Astrocyte (in vitro differentiated cells and primary cell): ENCODE results near the gene TULP4. TPM values are rescaled to one million over a fixed set of nuclear protein-coding genes. Genes with fewer than 3 reads are reported as not detected.

Experiments used
- DNase-seq: peaks from one replicate; pipeline ENCODE4 v3.0.0-alpha.2; 2010; ENCODE audit warnings: low read depth
- FAIRE-seq: peaks from 2 replicates; lab custom pipeline; 2011; peaks lifted over from hg19 to GRCh38; lab: Jason Lieb, UNC
- H2AFZ ChIP-seq: 2 replicates; pipeline ENCODE4 v1.6.0; 2012; ENCODE audit warnings: low read depth, low read length, inconsistent platforms
- H3K27ac ChIP-seq: 2 replicates; pipeline ENCODE4 v1.5.1; 2011; ENCODE audit warnings: low read depth, low read length, inconsistent platforms
- H3K27me3 ChIP-seq: 2 replicates; pipeline ENCODE4 v1.6.0; 2011; ENCODE audit warnings: low read length, inconsistent platforms; ENCODE audit not compliant: insufficient read depth
- H3K36me3 ChIP-seq: 2 replicates; pipeline ENCODE4 v1.5.1; 2011; ENCODE audit warnings: low read length, inconsistent platforms; ENCODE audit not compliant: insufficient read depth
- H3K4me1 ChIP-seq: 2 replicates; pipeline ENCODE4 v1.5.1; 2011; ENCODE audit warnings: low read length, inconsistent platforms; ENCODE audit not compliant: insufficient read depth
- H3K4me2 ChIP-seq: 2 replicates; pipeline ENCODE4 v1.6.0; 2012; ENCODE audit warnings: low read length, inconsistent platforms
- H3K4me3 ChIP-seq: 2 replicates; pipeline ENCODE4 v1.5.1; 2011; ENCODE audit warnings: low read depth, mild to moderate bottlenecking, low read length, inconsistent platforms; ENCODE audit not compliant: insufficient read depth
- H3K79me2 ChIP-seq: 2 replicates; pipeline ENCODE4 v1.6.0; 2012; ENCODE audit warnings: mild to moderate bottlenecking, low read length, inconsistent platforms; ENCODE audit not compliant: insufficient read depth
- H3K9ac ChIP-seq: 2 replicates; pipeline ENCODE4 v1.6.0; 2012; ENCODE audit warnings: mild to moderate bottlenecking, low read length, inconsistent platforms
- H3K9me3 ChIP-seq: 2 replicates; pipeline ENCODE4 v1.5.1; 2012; ENCODE audit warnings: low read depth, mild to moderate bottlenecking, low read length, inconsistent platforms; ENCODE audit not compliant: insufficient read depth
- H4K20me1 ChIP-seq: 2 replicates; pipeline ENCODE4 v1.6.0; 2012; ENCODE audit warnings: low read length, inconsistent platforms; ENCODE audit not compliant: insufficient read depth
- H3K27ac Mint-ChIP-seq: one replicate; pipeline ENCODE4 v1.8.0; 2021; ENCODE audit warnings: mild to moderate bottlenecking, mixed read lengths; ENCODE audit not compliant: unreplicated experiment
- H3K27me3 Mint-ChIP-seq: one replicate; pipeline ENCODE4 v1.8.0; 2021; ENCODE audit warnings: low read depth, mixed read lengths; ENCODE audit not compliant: unreplicated experiment
- H3K36me3 Mint-ChIP-seq: one replicate; pipeline ENCODE4 v1.8.0; 2021; ENCODE audit warnings: low read depth, mixed read lengths; ENCODE audit not compliant: unreplicated experiment
- H3K4me1 Mint-ChIP-seq: one replicate; pipeline ENCODE4 v1.8.0; 2021; ENCODE audit warnings: low read depth, mixed read lengths; ENCODE audit not compliant: unreplicated experiment
- H3K4me3 Mint-ChIP-seq: one replicate; pipeline ENCODE4 v1.8.0; 2021; ENCODE audit warnings: mild to moderate bottlenecking, moderate library complexity, mixed read lengths; ENCODE audit not compliant: unreplicated experiment
- H3K9me3 Mint-ChIP-seq: one replicate; pipeline ENCODE4 v1.8.0; 2021; ENCODE audit warnings: mild to moderate bottlenecking, mixed read lengths; ENCODE audit not compliant: unreplicated experiment
- CTCF ChIP-seq: IDR thresholded peaks from 2 replicates; pipeline ENCODE4 v1.5.1; 2011; ENCODE audit warnings: low read depth, mild to moderate bottlenecking, inconsistent platforms, low read length, moderate library complexity; ENCODE audit not compliant: insufficient read depth
- EZH2 ChIP-seq: IDR thresholded peaks from 2 replicates; pipeline ENCODE4 v1.6.1; 2012; ENCODE audit warnings: mild to moderate bottlenecking, low read length, inconsistent platforms; ENCODE audit not compliant: insufficient read depth
- total RNA-seq: library from RNA; stranded (reverse); gene quantifications from 2 replicates; pipeline ENCODE4 v1.2.1, GENCODE V29; 2021

TULP4 gene
- total RNA-seq, 1 donor from 2014 or later = 91.2 TPM

GRCh38 chr6:158266131-158266530 lies 46.1 kb upstream of the TULP4 start:
- H3K27ac Mint-ChIP-seq = no peak overlapping the region
- H3K4me3 Mint-ChIP-seq = no peak overlapping the region
- no peaks in the 10 kb centered on the region for H3K36me3 ChIP-seq
- peaks cover 43% of the 10 kb centered on the region for H3K79me2 ChIP-seq
- H3K4me3 ChIP-seq = no peak overlapping the region
- H3K27me3 Mint-ChIP-seq = no peaks in the 10 kb centered on the region
- no peak overlapping the region for H3K27ac ChIP-seq
- FAIRE-seq = no peak
- no peak overlapping the region for H3K4me2 ChIP-seq
- no peak for TF ChIP-seq CTCF
- no peak for TF ChIP-seq EZH2
- H3K9ac ChIP-seq = no peak overlapping the region
- no peaks in the 10 kb centered on the region for H3K27me3 ChIP-seq
- H3K4me1 ChIP-seq = no peaks in the 10 kb centered on the region
- peaks cover 42% of the 10 kb centered on the region for H4K20me1 ChIP-seq
- H3K4me1 Mint-ChIP-seq = peaks cover 2% of the 10 kb centered on the region
- no peaks in the 10 kb centered on the region for H3K9me3 ChIP-seq
- peaks cover 13% of the 10 kb centered on the region for H3K36me3 Mint-ChIP-seq
- H3K9me3 Mint-ChIP-seq = no peaks in the 10 kb centered on the region
- DNase-seq = no peak
- no peak overlapping the region for H2AFZ ChIP-seq

- Mint-ChIP-seq H3K4me1 (no peaks in the 10 kb centered on the region), H3K36me3 (peaks cover 14% of the 10 kb centered on the region), H3K4me3 (no peak overlapping the region), H3K9me3 (no peaks in the 10 kb centered on the region), H3K27ac (no peak overlapping the region), H3K27me3 (no peaks in the 10 kb centered on the region)
- Histone ChIP-seq H3K36me3 (no peaks in the 10 kb centered on the region), H3K9me3 (no peaks in the 10 kb centered on the region), H3K27me3 (no peaks in the 10 kb centered on the region), H2AFZ (no peak overlapping the region), H3K79me2 (peaks cover 36% of the 10 kb centered on the region), H3K4me2 (no peak overlapping the region), H3K4me1 (no peaks in the 10 kb centered on the region), H3K4me3 (no peak overlapping the region), H4K20me1 (peaks cover 27% of the 10 kb centered on the region), H3K9ac (no peak overlapping the region), H3K27ac (no peak overlapping the region)
- TF ChIP-seq EZH2 = no peak
- no peak for TF ChIP-seq CTCF
- FAIRE-seq (no peak), DNase-seq (no peak)
Measured at GRCh38 chr6:158268361-158269147, 43.7 kb upstream of the TULP4 start.

GRCh38 chr6:158269657-158270056 lies 42.6 kb upstream of the TULP4 start:
- no peak overlapping the region for H3K27ac Mint-ChIP-seq

More at GRCh38 chr6:158269657-158270056, 42.6 kb upstream of the TULP4 start:
- Mint-ChIP-seq H3K9me3 (no peaks in the 10 kb centered on the region), H3K27me3 (no peaks in the 10 kb centered on the region), H3K4me3 (no peak overlapping the region), H3K36me3 (peaks cover 8% of the 10 kb centered on the region), H3K4me1 (no peaks in the 10 kb centered on the region)
- no peak for FAIRE-seq
- Histone ChIP-seq H3K27ac (no peak overlapping the region), H3K27me3 (no peaks in the 10 kb centered on the region), H3K9me3 (no peaks in the 10 kb centered on the region), H3K36me3 (no peaks in the 10 kb centered on the region), H3K4me1 (no peaks in the 10 kb centered on the region), H3K4me3 (no peak overlapping the region), H3K79me2 (peaks cover 35% of the 10 kb centered on the region), H3K4me2 (no peak overlapping the region), H4K20me1 (peaks cover 23% of the 10 kb centered on the region), H2AFZ (no peak overlapping the region), H3K9ac (no peak overlapping the region)
- no peak for DNase-seq
- TF ChIP-seq EZH2 = no peak
- no peak for TF ChIP-seq CTCF
